HepG2 (cell line): ENCODE results near the gene RPL36AL. TPM values are rescaled to one million over a fixed set of nuclear protein-coding genes. Genes with fewer than 3 reads are reported as not detected.

ENCODE experiments used
- CREB1 ChIP-seq, 2 experiments: fragments of 450-650 bp in 1 of 2; IDR thresholded peaks; 2 replicates each; pipeline ENCODE4 v1.6.1; 2016 to 2017; ENCODE audit warnings: control low read depth in 1 of 2, mild to moderate bottlenecking in 1 of 2, missing compliant biosample characterization in 1 of 2, missing genetic modification characterization in 1 of 2
- FIP1L1 ChIP-seq: fragments of 200-400 bp; formaldehyde crosslinking; IDR thresholded peaks from 2 replicates; pipeline ENCODE4 v1.6.1; 2018; ENCODE audit warnings: low read depth, mild to moderate bottlenecking, low read length, moderate library complexity, borderline replicate concordance; ENCODE audit not compliant: insufficient read depth
- GTF2F1 ChIP-seq: fragments of 150-350 bp; IDR thresholded peaks from 2 replicates; pipeline ENCODE4 v1.6.1; 2014; ENCODE audit warnings: low read length
- IRX3 ChIP-seq: sonication (generic); formaldehyde crosslinking; IDR thresholded peaks from 2 replicates; pipeline ENCODE4 v1.8.1; 2023; ENCODE audit warnings: mild to moderate bottlenecking, low read depth, missing genetic modification reagents, borderline replicate concordance
- MTA3 ChIP-seq: sonication (generic); formaldehyde crosslinking; IDR thresholded peaks from 2 replicates; pipeline ENCODE4 v1.4.0; 2020; ENCODE audit warnings: missing genetic modification reagents
- NCOA5 ChIP-seq: sonication (generic); formaldehyde crosslinking; IDR thresholded peaks from 2 replicates; pipeline ENCODE4 v1.4.0; 2020; ENCODE audit warnings: missing genetic modification reagents
- NR3C1 ChIP-seq: sonication (generic); formaldehyde crosslinking; IDR thresholded peaks from 2 replicates; pipeline ENCODE4 v1.4.0; 2020; ENCODE audit warnings: missing genetic modification reagents
- RFX3 ChIP-seq: IDR thresholded peaks from 2 replicates; pipeline ENCODE4 v1.6.1; 2016; ENCODE audit warnings: missing biosample characterization, missing genetic modification reagents
- TBX2 ChIP-seq: sonication (generic); formaldehyde crosslinking; IDR thresholded peaks from 2 replicates; pipeline ENCODE4 v1.5.0; 2020; ENCODE audit warnings: missing genetic modification reagents, mild to moderate bottlenecking, borderline replicate concordance
- ZNF256 ChIP-seq: sonication (generic); formaldehyde crosslinking; conservative IDR thresholded peaks from 2 replicates; pipeline ENCODE4 v1.4.0; 2020; ENCODE audit warnings: missing genetic modification reagents
- ZNF333 ChIP-seq: sonication (generic); formaldehyde crosslinking; IDR thresholded peaks from 2 replicates; pipeline ENCODE4 v1.4.0; 2020; ENCODE audit warnings: mild to moderate bottlenecking, missing genetic modification reagents, borderline replicate concordance
- ZNF337 ChIP-seq: sonication (generic); formaldehyde crosslinking; IDR thresholded peaks from 2 replicates; pipeline ENCODE4 v1.5.1; 2020; ENCODE audit warnings: missing genetic modification reagents, low read depth, mild to moderate bottlenecking, borderline replicate concordance
- ZNF552 ChIP-seq: sonication (generic); formaldehyde crosslinking; IDR thresholded peaks from 2 replicates; pipeline ENCODE4 v1.9.0; 2022; ENCODE audit warnings: missing genetic modification reagents, mild to moderate bottlenecking, borderline replicate concordance
- ZNF746 ChIP-seq: sonication (generic); formaldehyde crosslinking; IDR thresholded peaks from 2 replicates; pipeline ENCODE4 v1.8.0; 2022; ENCODE audit warnings: mild to moderate bottlenecking, missing genetic modification reagents
- polyA plus RNA-seq, 8 experiments: library from polyadenylated mRNA; depleted of rRNA in 3 of 8; stranded (reverse) in 7 of 8; unstranded in 1 of 8; fragments of >200 nt; fragmentation: Illumina TruSeq in 4 of 8; extraction: Trizol in 4 of 8; gene quantifications; 2 replicates each; pipeline versions ENCODE4 v1.2.1 to v1.2.3, GENCODE V29; 2011 to 2016; ENCODE audit warnings: low read depth in 4 of 8, missing spikeins in 1 of 8, mixed read lengths in 1 of 8; ENCODE audit not compliant: insufficient read depth in 1 of 8
- total RNA-seq, 5 experiments: library from RNA; depleted of rRNA; stranded (reverse); fragments of >200 nt; fragmentation: Illumina TruSeq; extraction: Trizol; gene quantifications; 2 replicates each; pipeline ENCODE4 v1.2.3, GENCODE V29; 2016; ENCODE audit warnings: low read depth in 1 of 5
- TF ChIP-seq, protein P1 (sequence below): sonication (generic); formaldehyde crosslinking; IDR thresholded peaks from 2 replicates; pipeline ENCODE4 v1.4.0; 2020; ENCODE audit warnings: missing genetic modification reagents, mild to moderate bottlenecking, borderline replicate concordance
- TF ChIP-seq, protein P2 (sequence below): sonication (generic); formaldehyde crosslinking; IDR thresholded peaks from 2 replicates; pipeline ENCODE4 v1.8.0; 2022; ENCODE audit warnings: missing genetic modification reagents, low read depth, mild to moderate bottlenecking, borderline replicate concordance
- TF ChIP-seq, protein P3 (sequence below): sonication (generic); formaldehyde crosslinking; IDR thresholded peaks from 2 replicates; pipeline ENCODE4 v1.8.1; 2023; ENCODE audit warnings: mild to moderate bottlenecking, moderate library complexity, missing genetic modification reagents
- TF ChIP-seq, protein P4 (sequence below): sonication (generic); formaldehyde crosslinking; IDR thresholded peaks from 2 replicates; pipeline ENCODE4 v1.4.0; 2020; ENCODE audit warnings: missing genetic modification reagents

The RPL36AL gene
- total and polyA plus RNA-seq, 2 of the 13 experiments (the other 11 are each of a cell fraction or from before 2014, with no cell fraction given): 90.0 to 294 TPM

DNA sequence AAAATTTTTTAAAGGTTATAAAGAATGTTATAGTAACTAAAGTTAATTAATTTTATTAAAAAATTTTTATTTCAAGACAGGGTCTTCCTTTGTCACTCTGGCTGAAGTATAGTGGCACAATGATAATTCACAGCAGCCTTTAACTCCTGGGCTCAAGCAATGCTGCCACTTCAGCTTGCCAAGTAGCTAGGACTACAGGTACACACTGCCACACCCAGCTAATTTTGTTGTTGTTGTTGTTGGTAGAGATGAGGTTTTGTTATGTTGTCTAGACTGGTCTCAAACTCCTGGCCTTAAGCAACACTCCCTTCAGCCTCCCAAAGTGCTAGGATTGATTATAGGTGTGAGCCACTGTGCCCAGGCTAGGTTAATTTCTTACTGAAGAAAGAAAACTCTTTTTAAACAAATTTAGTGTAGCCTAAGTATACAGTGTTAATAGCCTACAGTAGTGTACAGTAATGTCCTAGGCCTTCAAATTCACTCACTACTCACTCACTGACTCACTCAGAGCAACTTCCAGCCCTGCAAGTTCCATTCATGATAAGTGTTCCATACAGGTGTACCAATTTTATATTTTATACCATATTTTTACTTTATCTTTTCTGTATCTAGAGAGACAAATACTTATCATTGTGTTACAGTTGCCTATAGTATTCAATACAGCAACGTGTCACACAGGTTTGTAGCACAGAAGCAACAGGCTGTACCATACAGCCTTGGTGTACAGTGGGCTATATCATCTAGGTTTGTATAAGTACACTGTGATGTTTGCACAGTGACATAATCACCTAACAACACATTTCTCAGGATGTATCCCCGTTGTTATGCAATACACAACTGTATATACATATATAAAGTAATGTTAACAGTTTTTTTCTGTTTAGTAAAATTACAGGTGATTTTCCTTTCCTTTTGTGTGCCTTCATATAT, 39.4 kb upstream of the RPL36AL start (continued):
- TF ChIP-seq, protein P1, sequence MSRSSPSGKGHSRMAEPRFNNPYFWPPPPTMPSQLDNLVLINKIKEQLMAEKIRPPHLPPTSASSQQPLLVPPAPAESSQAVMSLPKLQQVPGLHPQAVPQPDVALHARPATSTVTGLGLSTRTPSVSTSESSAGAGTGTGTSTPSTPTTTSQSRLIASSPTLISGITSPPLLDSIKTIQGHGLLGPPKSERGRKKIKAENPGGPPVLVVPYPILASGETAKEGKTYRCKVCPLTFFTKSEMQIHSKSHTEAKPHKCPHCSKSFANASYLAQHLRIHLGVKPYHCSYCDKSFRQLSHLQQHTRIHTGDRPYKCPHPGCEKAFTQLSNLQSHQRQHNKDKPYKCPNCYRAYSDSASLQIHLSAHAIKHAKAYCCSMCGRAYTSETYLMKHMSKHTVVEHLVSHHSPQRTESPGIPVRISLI: no peak
- no peak for TF ChIP-seq NR3C1 (CRISPR knock-in tag)
- TF ChIP-seq ZNF552: no peak
- TF ChIP-seq FIP1L1: no peak
- TF ChIP-seq ZNF746 (CRISPR knock-in tag): no peak
- TF ChIP-seq MTA3 (CRISPR knock-in tag): no peak
- TF ChIP-seq GTF2F1: no peak
- TF ChIP-seq, protein P2, sequence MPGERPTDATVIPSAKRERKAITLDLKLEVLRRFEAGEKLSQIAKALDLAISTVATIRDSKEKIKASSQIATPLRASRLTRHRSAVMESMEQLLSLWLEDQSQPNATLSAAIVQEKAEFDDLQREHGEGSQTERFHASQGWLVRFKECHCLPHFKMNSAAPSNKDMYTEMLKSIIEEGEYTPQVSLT (CRISPR knock-in tag): no peak
- TF ChIP-seq, protein P3, sequence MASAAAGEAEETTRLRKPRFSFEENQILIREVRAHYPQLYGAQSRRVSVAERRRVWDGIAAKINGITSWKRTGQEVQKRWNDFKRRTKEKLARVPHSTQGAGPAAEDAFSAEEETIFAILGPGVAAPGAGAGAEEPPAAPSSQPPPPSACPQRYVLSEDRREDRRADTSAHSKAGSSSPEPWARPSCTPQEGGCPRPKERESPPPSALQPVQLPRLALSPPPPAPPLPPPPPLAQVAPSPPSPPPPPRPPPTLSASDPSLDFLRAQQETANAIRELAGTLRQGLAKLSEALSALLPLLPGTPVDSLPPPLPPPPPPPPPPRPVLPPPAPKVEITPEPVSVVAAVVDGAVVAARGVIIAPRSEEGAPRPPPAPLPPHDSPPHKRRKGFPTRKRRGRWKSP: no peak
- TF ChIP-seq TBX2: no peak
- TF ChIP-seq CREB1 (IDR thresholded peaks at IDR 0.05): peak; percentile 57; the same call in 1 of the 2 replicates
- TF ChIP-seq CREB1 (CRISPR knock-in tag; IDR thresholded peaks at IDR 0.05): peak; percentile 63
- no peak for TF ChIP-seq IRX3 (CRISPR knock-in tag)
- TF ChIP-seq ZNF256 (CRISPR knock-in tag): no peak
- 0 out of 2 replicates have a peak, but pooled peaks have one; percentile 31 for TF ChIP-seq RFX3 (CRISPR knock-in tag)
- TF ChIP-seq ZNF333 (CRISPR knock-in tag): no peak
- TF ChIP-seq, protein P4, sequence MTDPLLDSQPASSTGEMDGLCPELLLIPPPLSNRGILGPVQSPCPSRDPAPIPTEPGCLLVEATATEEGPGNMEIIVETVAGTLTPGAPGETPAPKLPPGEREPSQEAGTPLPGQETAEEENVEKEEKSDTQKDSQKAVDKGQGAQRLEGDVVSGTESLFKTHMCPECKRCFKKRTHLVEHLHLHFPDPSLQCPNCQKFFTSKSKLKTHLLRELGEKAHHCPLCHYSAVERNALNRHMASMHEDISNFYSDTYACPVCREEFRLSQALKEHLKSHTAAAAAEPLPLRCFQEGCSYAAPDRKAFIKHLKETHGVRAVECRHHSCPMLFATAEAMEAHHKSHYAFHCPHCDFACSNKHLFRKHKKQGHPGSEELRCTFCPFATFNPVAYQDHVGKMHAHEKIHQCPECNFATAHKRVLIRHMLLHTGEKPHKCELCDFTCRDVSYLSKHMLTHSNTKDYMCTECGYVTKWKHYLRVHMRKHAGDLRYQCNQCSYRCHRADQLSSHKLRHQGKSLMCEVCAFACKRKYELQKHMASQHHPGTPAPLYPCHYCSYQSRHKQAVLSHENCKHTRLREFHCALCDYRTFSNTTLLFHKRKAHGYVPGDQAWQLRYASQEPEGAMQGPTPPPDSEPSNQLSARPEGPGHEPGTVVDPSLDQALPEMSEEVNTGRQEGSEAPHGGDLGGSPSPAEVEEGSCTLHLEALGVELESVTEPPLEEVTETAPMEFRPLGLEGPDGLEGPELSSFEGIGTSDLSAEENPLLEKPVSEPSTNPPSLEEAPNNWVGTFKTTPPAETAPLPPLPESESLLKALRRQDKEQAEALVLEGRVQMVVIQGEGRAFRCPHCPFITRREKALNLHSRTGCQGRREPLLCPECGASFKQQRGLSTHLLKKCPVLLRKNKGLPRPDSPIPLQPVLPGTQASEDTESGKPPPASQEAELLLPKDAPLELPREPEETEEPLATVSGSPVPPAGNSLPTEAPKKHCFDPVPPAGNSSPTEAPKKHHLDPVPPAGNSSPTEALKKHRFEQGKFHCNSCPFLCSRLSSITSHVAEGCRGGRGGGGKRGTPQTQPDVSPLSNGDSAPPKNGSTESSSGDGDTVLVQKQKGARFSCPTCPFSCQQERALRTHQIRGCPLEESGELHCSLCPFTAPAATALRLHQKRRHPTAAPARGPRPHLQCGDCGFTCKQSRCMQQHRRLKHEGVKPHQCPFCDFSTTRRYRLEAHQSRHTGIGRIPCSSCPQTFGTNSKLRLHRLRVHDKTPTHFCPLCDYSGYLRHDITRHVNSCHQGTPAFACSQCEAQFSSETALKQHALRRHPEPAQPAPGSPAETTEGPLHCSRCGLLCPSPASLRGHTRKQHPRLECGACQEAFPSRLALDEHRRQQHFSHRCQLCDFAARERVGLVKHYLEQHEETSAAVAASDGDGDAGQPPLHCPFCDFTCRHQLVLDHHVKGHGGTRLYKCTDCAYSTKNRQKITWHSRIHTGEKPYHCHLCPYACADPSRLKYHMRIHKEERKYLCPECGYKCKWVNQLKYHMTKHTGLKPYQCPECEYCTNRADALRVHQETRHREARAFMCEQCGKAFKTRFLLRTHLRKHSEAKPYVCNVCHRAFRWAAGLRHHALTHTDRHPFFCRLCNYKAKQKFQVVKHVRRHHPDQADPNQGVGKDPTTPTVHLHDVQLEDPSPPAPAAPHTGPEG (CRISPR knock-in tag): no peak
- no peak for TF ChIP-seq ZNF337 (CRISPR knock-in tag)
- no peak for TF ChIP-seq NCOA5 (CRISPR knock-in tag)
